ENCODE measurements around the gene FSIP1. TPM values are rescaled to one million over a fixed set of nuclear protein-coding genes. Genes with fewer than 3 reads are reported as not detected.

The FSIP1 gene
- total RNA-seq, 1 donor from 2014 or later, result 0.96 TPM

GRCh38 chr15:39552556-39552955 lies 230.1 kb downstream of the FSIP1 start:
- DNase-seq (no peak), ATAC-seq (no peak)
- H3K27ac ChIP-seq, result no peak overlapping the region
- no peak overlapping the region for H3K4me3 ChIP-seq
- H3K4me1 ChIP-seq, result no peaks in the 10 kb centered on the region
- TF ChIP-seq, protein P1, sequence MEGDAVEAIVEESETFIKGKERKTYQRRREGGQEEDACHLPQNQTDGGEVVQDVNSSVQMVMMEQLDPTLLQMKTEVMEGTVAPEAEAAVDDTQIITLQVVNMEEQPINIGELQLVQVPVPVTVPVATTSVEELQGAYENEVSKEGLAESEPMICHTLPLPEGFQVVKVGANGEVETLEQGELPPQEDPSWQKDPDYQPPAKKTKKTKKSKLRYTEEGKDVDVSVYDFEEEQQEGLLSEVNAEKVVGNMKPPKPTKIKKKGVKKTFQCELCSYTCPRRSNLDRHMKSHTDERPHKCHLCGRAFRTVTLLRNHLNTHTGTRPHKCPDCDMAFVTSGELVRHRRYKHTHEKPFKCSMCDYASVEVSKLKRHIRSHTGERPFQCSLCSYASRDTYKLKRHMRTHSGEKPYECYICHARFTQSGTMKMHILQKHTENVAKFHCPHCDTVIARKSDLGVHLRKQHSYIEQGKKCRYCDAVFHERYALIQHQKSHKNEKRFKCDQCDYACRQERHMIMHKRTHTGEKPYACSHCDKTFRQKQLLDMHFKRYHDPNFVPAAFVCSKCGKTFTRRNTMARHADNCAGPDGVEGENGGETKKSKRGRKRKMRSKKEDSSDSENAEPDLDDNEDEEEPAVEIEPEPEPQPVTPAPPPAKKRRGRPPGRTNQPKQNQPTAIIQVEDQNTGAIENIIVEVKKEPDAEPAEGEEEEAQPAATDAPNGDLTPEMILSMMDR (IDR thresholded peaks at IDR 0.05), result no peak
- no peaks in the 10 kb centered on the region for H3K9me3 ChIP-seq
- no peaks in the 10 kb centered on the region for H3K36me3 ChIP-seq
- intact Hi-C loops (cut with DNase I), result no loop called here
- H3K27me3 ChIP-seq, result no peaks in the 10 kb centered on the region

- TF ChIP-seq, protein P1 (IDR thresholded peaks at IDR 0.05), result no peak
- no peaks in the 10 kb centered on the region for H3K4me1 ChIP-seq
- H3K9me3 ChIP-seq, result no peaks in the 10 kb centered on the region
- no peak for DNase-seq
- H3K27me3 ChIP-seq, result no peaks in the 10 kb centered on the region
- no peak for ATAC-seq
- H3K4me3 ChIP-seq, result no peak overlapping the region
- H3K36me3 ChIP-seq, result no peaks in the 10 kb centered on the region
- intact Hi-C loops (cut with DNase I), result no loop called here
- no peak overlapping the region for H3K27ac ChIP-seq
These were observed 231.2 kb downstream of the FSIP1 start for GRCh38 chr15:39551476-39551875.

Other genes with a start within 250 kb of the FSIP1 start
- gene THBS1, start 201.8 kb downstream of the FSIP1 start, total RNA-seq, result 377 TPM
- gene GPR176, start 137.4 kb upstream of the FSIP1 start, total RNA-seq, result 4.6 TPM
- gene EIF2AK4, start 151.3 kb upstream of the FSIP1 start, total RNA-seq, result 34.7 TPM

All from upper lobe of right lung (tissue), 1 donor.